ENCODE results near the gene GTPBP6. TPM values are rescaled to one million over a fixed set of nuclear protein-coding genes. Genes with fewer than 3 reads are reported as not detected.
"Not testable (repeated sequence)": the region's sequence is repeated elsewhere in the genome, so short reads cannot be mapped to it uniquely, and the experiment has no call there.

Gene GTPBP6
- total RNA-seq, 1 experiment from 2014 or later: 59.2 TPM

DNA sequence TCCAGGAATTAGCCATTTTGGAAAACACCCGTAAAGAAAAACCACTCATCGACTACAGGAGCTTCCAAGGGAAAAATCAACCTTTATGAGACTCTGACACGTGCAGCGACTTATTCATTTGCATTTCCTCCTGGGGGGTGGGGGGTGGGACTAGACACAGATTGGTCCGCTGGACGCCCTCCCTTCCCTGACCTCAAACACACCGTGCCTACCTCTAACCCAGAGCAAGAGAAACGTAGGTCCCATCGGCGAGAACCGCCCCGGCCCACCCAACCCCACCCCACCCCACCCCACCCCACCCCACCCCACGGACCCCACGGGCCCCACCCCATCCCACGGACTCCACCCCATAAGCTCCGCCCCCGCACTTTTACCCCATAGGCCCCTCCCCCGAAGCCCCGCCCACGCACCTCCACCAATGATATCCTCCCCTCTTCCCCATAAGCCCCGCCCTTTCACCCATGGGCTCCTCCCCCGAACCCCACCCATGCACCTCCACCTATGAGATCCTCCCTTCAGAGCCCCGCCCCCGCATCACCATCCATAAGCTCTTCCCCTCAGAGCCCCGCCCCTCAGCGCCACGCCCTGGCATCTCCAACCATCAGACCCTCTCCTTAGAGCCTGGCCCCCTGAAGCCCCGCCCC, 1.1 kb downstream of the GTPBP6 start:
- no peak for DNase-seq (ENCODE audit: low read depth)

DNA sequence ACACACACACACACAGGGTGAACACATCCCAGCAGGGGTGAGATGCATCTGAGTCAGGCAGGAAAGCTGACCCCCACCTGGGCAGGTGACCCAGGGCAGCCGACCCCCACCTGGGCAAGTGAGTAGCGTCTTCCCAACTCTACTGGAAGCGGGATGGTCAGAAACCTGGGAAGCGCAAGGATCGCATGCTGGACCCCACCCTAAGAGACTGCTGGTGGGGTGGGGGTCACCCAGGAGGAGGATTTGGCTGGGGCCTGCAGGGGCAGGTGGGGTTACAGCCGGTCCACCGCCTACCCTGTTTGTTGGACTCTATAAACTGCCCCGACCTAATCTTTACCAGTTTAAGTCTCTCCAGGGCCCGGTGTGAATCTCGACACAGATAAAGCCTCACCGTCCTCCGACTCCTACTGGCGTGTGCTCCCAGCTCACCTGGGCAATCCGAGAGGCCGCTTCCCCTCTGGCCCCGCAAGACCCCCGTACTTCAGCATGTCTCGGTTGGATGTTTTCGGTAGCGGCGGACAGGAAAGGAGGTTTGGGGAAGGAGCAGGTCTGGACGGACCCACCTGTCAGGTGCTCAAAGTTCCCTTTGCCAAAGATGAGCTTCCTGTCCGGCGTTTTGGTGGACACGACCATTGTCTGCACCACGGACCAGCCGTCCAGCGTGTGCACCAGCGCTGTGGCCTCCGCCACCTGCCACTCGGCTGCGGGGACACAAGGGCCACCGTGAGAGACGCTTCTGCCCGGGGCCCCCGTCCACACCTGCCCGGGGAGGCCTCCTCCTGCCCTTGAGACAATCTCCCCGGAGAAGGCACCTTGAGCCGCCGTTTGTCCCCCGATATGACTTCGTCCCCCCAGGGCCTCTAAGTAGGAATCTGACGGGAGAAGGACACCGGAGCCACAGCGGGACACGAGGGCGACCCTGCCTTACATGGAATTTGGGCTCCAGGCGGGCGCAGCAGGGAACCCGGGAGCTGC, 2.0 kb downstream of the GTPBP6 start:
- no peak for DNase-seq (ENCODE audit: low read depth)

DNA sequence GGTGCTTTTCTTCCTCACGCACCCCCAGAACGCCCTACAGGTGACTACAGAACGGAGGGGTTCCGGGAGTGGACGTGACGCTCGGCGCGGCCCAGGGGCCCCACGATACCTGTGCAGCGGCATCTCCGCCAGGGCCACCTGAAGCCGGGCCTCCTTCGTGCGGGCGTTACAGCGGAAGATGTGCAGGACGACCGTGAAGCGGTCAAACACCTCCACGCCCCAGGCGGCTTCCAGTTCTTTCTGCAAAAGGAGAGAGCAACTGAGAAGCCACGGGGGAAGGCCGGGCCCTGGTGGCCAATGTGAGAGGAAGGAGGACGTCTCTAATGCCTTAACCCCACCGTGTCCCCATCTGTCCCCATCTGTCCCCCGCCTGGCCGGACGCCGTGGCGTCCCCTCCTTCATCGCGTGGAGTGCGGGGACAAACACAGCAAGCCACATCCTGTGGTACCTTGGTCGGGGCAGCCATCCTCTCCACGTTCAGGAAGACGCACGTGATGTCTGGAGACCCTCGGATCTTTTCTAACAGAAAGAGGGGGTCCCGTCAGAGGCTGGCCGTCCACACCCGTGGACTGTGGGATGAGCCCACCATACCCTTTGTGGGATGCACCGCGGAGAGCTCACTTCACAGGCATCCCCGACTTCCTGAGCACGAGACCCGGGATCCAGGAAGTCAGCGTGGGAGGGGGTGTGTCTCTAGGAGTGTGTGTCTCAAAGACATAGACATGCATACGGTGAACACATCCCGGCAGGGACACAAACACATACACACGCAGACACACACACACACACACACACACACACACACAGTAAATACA, 3.6 kb downstream of the GTPBP6 start:
- no peak for DNase-seq (ENCODE audit: low read depth)

DNA sequence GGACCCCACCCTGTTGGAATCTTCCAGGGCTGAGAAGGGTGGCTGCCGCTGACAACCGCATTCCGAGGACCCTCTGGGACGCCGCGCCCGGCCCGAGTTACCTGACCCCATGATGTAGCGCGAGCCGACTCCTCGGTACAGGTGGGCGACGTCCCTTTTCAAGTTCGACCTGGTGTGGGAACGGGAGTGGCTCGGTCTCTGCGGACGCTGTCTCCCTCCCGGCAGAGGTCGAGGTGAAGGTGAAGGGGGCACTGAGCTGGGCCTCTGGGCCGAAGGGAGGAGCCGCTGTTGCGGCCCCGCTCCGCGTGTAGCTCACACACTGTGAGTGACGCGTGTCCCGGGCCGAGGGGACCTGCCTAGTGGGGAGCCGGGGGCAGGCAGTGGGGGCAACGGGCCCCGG, 4.5 kb downstream of the GTPBP6 start:
- DNase-seq (ENCODE audit: low read depth): no peak

DNA sequence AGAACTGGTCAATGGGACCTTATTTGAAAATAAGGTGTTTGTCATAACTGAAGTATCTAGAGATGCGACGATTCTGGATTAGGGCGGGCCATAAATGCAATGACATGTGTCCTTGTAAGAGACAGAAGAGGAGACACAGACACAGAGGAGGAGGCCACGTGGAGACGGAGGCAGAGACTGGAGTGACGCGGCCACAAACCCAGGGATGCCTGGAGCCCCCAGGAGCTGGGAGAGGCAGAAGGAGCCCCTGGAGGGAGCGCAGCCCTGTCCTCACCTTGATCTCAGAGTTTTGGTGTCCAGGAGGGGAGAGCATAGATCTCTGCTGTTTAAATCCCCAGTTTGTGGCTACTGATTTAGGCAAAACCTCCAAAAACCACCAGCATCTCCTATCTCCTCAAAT, 5.0 kb downstream of the GTPBP6 start:
- no peak for DNase-seq (ENCODE audit: low read depth)

DNA sequence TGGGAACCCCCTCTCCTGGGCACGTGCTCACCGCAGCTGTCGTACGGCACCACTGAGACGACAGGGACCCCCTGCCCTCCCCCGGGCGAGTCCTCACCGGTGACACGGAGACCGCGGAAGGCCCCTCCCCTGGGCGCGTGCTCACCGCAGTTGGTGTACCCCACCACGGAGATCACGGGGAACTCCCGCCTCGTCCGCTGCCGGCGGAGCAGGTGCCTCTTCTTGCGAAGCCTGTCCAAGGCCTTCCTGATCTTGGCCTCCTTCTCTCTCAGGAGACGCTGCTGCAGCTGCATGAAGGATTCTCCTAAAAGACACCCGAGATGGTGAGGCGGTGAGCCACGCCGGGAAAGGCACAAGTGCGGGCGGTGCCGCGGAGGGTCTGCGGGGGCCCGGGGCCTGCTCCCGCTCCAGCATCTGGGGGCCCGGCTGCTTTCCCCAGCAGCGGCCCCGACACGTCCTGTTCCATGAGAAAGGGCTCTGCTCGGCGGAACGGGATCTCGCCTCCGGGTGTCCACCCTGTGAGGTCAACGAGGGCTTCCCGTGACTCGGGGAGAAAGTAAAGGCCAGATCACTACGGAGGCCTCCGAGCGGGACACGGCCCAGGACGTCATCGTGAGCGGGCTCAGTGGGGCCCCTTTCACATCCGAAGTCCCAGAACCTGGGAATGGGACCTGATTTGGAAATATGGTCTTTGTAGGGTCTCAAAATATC, 5.8 kb downstream of the GTPBP6 start:
- no peak for DNase-seq (ENCODE audit: low read depth)

DNA sequence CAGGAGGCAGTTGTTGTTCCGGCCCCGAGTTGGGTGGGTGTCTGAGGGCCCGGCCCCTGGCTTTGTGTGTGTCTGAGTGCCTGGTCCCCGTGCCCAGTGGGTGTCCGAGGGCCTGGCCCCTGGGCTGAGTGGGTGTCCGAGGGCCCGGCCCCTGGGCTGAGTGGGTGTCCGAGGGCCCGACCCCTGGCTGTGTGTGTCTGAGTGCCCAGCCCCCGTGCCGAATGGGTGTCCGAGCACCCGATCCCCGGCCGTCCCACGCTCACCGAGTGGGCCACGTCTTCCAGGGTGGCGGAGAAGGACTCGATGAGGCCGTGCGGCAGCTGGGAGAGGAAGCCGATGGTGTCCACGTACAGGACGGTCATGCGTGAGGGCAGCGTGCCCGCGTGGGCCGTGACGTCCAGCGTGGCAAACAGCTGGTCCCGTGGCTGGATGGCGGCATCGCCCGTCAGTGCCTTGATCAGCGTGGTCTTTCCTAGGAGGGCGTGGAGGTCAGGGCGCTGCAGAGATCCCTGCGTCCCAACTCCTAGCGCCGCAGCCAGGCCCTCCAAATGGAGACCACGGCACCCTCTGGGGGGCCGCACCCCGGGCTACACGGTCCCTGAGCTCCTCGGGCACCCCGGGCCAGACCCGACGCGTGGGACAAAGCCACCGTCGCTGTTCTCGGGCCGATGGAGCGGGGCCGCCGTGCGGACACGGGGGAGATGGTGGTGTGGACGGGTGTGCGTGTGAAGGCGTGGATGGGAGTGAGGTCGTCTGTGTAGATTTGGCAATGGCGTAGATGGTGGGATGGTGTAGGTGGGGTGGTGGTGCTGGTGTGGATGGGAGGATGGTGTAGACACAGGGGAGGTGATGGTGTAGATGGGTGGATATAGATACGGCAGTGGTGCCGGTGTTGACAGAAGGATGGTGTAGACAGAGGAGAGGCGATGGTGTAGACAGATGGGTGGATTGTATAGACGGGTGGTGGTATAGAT, 7.2 kb downstream of the GTPBP6 start:
- no peak for DNase-seq (ENCODE audit: low read depth)

DNA sequence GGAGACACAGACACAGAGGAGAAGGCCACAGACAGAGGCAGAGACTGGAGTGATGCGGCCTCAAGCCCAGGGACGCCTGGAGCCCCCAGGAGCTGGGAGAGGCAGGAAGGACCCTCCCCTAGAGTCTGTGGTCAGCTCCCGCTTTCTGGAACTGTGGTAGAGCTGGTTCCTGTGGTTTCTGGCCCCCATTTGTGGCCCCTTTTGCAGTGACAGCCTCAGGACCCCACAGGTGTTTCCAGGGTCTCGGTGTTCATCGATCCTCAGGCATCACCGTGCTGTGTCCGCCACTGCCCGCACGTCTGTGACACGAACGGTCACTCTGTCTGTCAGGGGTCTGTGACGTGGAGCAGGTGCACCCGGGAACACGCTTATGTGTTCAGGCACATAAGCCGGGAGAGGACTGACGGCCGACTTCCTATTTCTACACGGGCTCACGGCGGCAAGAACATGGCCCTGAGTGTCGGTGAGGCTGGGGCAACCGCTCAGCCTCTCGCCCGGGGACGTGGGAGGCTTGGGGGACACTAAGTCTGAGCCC, 7.9 kb downstream of the GTPBP6 start:
- no peak for DNase-seq (ENCODE audit: low read depth)

DNA sequence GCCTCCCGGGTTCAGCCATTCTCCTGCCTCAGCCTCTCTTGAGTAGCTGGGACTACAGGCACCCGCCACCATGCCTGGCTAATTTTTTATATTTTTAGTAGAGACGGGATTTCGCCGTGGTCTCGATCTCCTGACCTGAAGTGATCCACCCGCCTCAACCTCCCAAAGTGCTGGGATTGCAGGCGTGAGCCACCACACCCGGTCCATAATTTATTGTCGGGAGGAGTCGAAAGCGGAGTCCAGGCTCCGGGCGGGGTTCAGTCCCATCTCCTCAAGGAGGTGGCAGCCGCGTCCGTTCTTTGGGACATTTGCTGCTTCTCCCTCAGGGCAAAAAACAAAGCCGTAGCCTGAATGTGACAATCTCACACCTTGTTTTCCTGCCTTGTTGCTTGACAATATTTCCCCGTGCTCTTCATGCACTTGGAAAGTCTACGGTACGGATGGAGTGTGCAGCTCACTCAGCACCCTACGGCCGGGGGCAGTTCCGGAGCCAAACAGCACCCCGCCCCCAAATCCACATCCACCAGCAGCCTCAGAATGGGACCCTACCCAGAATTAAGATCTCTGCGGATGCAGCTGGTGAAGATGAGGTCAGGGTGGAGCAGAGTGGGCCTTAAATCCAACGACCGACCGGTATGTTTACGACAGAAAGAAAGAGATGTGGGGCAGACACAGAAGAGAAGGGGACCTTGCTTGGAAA, 9.6 kb downstream of the GTPBP6 start:
- DNase-seq (ENCODE audit: low read depth): no peak

DNA sequence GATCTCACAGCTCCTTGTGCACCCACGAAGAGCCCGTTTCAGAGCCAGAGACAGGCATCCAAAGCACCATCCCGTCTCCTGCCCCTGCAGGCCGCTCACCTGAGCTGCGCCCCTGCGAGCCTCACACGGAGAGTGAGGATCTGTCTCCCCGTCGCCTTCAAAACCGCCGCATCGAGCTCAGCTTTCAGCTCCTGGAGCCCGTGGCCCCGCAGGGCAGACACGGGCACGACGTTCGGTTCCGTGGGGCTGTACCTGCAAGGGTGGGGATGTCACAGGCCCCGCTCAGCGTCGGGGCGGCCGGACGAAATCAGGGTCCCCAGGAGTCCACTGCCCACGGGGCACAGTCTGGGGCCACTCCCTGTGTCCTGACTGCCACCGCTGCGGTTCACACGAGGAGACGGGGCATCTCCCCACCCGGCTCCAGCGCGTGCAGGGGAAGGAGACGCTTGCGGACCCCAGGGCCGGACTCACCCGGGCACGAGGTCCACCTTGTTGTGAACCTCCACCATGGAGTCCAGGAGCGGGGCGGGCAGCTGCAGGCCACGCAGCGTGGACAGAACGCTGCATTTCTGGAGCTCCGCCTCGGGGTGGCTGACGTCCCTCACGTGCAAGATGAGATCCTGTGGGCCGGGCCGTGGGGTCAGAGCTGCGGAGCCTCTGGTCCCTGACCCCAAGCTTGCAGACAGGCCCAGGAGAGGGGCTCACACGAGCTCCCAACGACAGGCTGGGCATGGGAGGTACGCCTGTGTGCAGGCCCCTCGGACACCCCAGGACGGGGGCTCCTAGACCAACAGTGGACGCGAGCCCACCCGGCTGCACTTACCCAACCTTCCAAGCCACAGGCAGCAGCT, 11.1 kb downstream of the GTPBP6 start:
- no peak for DNase-seq (ENCODE audit: low read depth)

DNA sequence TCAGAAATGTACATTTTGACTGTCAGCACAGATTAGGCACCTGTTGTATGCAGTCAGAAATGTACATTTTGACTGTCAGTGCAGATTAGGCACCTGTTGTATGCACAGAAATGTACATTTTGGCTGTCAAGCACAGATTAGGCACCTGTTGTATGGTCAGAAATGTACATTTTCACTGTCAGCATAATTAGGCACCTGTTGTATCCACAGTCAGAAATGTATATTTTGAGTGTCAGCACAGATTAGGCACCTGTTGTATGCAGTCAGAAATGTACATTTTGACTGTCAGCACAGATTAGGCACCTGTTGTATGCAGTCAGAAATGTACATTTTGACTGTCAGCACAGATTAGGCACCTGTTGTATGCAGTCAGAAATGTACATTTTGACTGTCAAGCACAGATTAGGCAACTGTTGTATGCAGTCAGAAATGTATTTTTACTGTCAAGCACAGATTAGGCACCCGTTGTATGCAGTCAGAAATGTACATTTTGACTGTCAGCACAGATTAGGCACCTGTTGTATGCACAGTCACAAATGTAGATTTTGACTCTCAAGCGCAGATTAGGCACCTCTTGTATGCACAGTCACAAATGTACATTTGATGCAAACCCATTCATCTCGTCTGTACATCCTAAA, 11.9 kb downstream of the GTPBP6 start:
- DNase-seq (ENCODE audit: low read depth): not testable (repeated sequence)

DNA sequence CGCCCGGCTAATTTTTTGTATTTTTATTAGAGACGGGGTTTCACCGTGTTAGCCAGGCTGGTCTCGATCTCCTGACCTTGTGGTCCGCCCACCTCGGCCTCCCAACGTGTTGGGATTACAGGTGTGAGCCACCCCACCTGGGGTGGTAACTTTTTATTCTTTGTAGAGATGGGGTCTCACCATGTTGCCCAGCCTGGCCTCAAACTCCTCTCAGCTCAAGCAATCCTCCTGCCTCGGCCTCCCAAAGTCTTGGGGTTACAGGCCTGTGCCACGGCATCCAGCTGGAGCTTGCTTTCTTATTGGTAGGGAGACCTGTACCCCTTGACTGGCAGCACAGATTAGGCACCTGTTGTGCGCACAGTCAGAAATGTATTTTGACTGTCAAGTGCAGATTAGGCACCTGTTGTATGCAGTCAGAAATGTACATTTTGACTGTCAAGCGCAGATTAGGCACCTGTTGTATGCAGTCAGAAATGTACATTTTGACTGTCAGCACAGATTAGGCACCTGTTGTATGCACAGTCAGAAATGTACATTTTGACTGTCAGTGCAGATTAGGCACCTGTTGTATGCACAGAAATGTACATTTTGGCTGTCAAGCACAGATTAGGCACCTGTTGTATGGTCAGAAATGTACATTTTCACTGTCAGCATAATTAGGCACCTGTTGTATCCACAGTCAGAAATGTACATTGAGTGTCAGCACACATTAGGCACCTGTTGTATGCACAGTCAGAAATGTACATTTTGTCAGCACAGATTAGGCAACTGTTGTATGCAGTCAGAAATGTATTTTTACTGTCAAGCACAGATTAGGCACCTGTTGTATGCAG, 12.6 kb downstream of the GTPBP6 start:
- not testable (repeated sequence) for DNase-seq (ENCODE audit: low read depth)

DNA sequence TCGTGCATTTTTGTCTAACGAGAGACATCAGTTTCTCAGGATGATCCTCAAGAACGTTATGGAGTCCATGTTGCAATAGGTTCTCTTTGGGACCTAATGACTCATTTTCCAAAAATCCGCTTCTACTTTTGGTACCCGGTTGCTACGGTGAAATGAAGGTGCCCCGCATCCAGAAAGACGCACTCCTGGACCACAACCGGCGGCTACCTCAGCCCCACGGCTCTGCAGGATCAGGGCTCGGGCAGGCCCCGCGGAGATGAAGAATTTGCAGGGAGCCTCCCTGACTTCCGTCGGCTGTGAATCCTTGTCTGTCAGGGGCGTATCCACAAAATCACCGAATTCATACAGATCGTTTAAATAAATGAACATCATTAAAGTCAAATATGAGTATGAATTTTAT, 15.6 kb downstream of the GTPBP6 start:
- no peak for DNase-seq (ENCODE audit: low read depth)

DNA sequence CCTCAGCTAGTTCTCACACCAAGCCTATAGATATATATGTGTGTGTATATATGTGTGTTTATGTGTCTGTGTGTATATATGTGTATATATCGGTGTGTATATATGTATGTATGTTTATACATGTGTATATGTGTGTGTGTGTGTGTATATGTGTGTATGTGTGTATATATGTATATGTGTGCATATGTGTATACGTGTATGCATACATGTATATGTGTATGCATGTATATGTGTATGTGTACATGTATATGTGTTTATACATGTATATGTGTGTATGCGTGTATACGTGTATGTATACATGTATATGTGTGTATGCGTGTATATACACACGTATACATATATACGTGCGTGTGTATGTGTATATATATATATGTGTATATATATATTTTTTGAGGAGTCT, 18.3 kb downstream of the GTPBP6 start:
- no peak for DNase-seq (ENCODE audit: low read depth)

DNA sequence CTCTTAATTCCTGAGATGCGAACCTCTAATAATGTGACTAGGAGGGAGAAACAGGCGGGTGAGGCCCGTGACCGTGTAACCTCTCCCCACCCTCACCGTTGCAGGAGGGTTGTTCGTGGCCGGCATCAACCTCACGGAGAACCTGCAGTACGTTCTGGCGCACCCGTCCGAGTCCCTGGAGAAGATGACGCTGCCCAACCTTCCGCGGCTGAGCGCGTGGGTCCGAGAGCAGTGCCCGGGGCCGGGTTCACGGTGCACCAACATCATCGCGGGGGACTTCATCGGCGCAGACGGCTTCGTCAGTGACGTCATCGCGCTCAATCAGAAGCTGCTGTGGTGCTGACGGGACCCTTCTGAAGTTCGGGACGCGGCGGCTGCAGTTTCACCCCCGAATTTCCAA, 19.6 kb downstream of the GTPBP6 start:
- no peak for DNase-seq (ENCODE audit: low read depth)

DNA sequence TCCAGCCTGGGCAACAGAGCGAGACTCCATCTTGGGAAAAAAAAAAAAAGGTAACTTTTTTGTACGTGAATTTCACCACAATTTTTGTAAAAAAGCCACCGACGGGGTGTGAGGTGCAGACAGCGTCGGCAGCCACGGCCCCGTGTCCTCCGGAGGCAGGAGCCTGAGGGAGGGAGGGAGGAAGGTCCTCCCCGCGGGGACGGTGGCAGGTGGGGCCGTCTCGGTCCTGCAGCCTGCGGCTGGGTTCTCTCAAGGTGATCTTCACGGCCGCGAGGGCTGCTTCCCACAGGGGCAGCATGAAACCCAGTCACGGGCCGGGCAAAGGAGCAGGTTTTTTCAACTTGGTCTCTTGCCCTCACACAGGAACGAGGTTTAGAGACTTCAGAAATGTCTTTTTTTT, 23.5 kb downstream of the GTPBP6 start:
- no peak for DNase-seq (ENCODE audit: low read depth)
